Activated CD4-positive, alpha-beta T cell treated with anti-CD3 and anti-CD28 coated beads, Interleukin-2, Interleukin-4, amounts not matched to agents 100 ng/mL and 50 ng/mL, durations not matched to agents 16 hours and 8 hours (primary cell): ENCODE data around the gene MAP3K2.

Source experiments
- DNase-seq: peaks from one replicate; pipeline ENCODE4 v3.0.0-alpha.2; 2020; ENCODE audit warnings: low spot score

Gene MAP3K2

DNA sequence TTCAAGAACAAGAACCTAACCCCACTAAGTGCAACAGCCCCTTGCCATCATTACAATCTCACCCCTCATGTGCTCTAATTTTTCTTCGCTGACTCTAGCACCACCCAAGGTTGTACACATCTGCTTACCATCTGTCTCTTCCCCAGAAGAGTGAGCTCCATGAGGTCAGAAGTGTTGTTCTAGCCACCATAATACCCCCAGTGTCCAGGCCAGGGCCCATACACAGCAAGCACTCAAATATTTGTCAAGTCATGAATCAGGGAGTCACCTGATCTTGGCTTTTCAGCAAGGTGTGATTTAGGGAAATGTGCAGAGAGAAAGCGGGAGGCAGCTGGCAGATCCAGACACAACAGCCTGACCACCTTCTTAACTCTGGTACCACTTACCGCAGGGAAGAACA, 99.5 kb downstream of the MAP3K2 start:
- no peak for DNase-seq

DNA sequence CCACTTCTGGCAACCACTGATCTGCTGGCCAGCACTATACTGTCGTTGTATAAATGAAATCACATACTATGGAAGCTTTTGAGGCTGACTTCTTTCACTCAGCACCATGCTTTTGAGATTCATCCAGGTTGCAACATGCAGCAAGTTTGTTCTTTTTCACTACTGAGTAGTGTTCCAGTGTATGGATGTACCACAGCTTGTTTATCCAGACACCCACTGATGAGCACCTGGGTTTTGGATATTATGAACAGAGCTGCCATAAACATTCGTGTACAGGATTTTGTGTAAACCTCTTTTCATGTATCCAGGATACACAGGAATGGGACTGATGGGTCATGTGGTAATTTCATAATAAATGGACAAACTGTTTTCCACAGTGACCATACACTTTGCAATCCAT, 104.5 kb downstream of the MAP3K2 start:
- no peak for DNase-seq

DNA sequence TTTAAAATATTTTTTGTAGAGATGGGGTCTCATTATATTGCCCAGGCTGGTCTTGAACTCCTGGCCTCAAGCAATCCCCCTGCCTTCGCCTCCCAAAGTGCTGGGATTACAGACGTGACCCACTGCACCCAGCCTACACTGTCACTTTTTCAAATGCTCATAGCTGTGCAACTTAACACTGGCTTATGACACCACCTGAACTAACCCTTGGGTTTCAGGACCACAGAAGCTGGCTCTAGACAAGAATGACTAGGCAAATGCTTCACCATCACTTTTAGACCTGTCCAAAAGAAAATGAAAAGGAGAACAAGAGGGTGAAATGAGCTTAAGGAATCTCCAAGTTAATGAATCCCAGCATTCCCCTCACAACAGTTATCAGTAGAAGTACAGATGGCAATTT, 107.1 kb downstream of the MAP3K2 start:
- DNase-seq, result no peak

DNA sequence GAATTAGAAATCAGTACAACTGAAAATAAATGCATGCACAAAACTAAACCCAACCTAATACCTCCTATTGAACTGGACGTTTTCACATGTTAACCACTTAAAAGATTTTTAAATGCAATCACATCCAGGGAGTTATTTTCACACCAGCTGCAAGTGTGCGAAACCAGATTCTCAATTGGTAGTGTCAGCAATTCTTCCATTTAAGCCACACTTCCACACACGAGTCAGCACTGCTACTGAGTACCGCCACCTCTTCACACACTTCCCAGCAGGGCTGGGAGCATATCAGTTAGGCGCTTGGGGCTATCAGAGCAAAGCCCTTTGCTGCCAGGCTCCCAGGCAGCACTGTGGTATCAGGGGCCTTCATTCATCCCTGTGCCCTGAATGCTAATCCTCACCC, 108.0 kb downstream of the MAP3K2 start:
- no peak for DNase-seq

DNA sequence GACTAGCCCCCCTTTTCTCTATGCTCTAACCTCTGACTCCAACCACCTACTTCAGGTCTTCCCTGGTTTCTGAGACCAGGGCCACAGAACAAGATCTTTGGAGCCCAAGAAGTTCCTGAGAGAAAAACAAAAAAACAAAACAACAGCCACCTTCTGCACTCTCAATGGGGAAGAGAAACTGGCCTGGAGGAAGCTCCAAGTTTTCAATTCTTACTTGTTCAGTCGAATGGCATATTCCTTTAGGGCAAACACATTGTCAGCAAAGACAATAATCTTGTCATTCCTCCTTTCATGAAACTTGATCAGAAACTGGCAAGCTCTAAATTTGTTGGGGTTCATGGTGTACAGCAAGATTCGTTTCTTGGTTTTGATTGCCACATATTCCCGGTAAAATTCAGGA, 108.8 kb downstream of the MAP3K2 start:
- DNase-seq, result no peak

DNA sequence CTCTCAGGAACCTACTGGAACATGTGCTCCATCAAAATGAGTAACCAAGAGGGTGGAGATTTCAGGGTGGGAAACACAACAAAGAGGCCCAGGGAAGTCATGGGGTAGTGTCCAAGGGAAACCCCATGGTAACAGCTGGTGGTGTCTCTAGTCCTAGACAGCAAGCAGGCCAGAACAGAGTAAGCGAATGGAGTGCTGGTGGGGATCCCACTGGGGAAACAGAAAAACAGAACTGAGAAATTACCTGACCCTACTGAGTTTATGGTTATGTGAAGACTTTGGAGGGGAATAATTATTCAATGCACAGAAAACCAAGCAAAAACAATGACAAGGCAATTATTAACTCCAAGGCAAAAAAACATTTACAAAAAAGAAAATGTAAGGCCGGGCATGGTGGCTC, 110.7 kb downstream of the MAP3K2 start:
- DNase-seq, result no peak

DNA sequence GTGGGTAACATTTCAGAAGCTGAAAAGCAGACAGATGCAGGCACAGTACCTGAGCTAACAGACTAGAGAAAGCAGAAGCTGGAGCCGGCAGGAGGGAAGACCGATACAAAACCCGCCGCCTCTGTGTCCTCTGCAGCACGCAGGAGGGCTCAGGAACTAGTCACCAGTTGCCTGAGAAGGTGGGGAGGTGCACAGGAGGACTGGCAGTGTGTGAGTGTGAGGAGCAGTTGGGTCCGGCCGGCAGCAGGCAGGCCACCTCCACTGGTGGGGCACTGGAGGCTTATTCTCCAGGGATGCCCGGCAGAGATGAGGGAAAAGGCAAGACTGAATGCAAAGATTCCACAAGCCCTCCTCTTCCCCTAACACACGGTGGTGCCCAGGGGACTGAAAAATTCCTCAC, 112.0 kb downstream of the MAP3K2 start:
- DNase-seq, result no peak

DNA sequence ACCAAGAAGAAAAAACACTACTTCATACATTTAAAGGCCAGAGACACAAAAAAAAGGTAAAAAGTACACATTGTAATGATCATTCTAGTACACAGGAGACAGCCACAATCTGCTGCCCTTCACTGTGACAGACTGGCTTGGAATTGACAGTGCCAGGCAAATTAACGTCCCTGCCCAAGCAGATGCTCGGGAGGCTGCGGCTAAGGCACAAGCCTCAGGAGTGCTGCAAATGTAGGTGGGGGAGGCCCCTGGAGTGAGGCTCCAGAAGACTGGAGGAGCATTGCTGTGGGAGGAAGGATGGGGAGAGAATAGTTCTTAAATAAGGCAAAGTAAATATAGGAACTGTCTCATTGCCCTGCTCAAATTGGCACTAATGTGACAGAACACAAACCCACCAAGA, 112.4 kb downstream of the MAP3K2 start:
- no peak for DNase-seq

DNA sequence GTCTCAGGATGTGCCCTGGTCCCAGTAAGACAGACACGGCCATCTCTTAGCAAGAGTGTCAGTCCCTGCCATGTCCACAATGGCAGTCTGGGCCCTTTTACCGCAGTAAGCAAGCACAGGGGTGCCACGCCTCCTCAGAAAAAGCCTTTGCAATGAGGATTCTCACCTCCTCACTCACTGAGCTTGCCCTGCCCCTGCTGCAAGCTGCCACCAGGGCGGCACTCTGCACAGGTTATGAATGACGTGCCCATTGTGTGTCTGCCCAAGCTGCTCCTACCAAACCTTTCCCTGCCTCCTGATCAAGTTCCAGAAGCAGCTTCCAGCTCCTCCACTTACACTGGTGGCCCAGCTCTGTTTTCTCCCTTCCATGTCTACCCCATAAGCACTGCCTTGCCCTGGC, 117.1 kb downstream of the MAP3K2 start:
- DNase-seq, result no peak

DNA sequence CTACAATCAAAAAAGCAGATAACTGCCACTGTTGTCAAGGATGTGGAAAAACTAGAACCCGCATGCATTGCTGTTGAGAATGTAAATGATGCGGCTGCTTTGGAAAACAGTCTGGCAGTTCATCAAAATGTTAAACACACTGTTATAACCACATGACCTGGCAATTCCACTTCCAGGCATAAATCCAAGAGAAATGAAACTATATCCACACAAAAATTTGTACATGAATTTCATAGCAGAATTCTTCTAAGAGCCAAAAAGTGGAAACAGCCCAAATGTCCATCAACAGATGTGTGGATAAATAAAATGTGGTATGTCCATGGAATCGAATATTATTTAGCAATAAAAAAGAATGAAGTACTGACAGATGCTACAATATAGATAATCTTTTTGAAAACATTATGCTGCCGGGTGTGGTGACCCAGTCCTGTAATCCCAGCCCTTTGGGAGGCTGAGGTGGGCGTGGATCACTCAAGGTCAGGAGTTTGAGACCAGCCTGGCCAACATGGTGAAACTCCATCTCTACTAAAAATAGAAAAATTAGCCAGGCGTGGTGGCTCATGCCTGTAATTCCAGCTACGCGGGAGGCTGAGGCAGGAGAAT, 125.9 kb downstream of the MAP3K2 start:
- DNase-seq, result no peak

DNA sequence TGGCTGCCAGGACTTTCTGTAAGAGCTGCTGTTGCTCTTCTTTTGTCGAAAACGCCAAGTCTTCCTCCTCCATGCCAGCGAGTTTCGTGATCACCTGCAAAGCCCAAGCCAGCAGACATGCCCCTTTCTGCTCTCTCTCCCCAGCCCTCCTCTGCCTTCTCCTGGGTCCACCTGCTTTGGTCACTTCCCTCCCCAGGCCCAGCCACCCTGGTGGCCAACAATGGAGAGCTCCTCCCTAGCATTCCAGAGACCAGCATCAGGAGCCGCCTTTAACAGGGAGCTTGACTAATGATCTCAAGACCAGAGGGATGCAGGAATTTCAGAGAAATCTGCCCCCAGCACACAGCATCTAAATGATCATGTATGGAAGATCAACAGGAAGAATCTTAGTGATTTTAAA, 128.4 kb downstream of the MAP3K2 start:
- no peak for DNase-seq

DNA sequence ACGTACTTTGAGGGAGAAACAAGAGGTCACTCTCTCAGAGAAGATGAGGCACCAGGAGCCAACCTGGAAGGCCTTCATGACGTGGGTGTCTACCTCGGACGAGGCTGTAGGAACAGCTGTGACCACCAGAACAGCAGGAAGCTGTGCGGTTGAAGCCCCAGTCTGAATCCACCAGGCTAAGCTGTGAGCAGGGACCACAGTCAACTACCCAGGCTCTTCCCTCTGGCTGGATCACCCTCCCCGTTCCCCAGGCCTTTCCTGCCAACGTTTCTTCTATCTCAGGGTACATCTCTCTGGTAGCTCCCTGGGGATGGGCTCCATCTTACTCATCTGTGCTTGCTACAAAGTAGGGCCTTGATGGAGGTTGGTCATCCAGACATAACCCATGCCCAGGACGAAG, 130.9 kb downstream of the MAP3K2 start:
- DNase-seq, result no peak

DNA sequence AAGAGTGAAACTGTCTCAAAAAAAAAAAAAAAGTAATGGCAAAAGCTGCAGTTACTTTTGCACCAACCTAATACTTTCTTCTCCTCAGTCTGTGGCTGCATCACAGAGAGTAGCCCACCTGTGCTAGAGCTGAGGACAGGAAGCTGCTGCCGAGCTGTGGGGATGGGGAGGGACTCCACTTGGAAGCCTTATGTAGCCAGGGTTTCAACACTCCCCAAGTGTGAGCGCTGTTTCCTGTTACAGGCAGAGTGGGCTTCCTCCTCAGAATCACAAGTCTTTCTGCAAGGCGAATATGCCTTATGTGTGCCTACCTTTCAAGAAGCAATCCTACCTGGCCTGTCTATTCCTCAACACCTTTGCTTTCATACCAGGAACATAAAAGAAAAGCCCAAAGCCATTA, 131.4 kb downstream of the MAP3K2 start:
- DNase-seq, result no peak

DNA sequence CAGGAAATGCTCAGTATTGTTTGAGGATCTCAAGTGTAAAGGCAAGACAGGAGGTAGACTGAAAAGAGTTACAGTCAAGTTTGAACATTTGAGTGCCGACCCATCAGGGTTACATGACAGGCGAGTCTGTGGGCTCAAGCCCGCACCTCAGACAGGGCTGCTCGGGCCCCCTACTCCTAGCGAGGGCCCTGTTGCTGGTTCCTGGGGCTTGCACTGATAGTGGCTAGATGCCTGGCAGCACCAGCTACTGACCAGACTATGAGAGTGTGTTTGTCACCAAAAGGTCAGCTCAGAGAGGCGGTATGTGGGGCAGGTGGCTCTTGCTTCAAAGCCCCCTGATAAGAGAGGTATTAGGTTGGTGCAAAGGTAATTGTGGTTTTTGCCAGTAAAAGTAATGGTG, 132.1 kb downstream of the MAP3K2 start:
- DNase-seq, result no peak

DNA sequence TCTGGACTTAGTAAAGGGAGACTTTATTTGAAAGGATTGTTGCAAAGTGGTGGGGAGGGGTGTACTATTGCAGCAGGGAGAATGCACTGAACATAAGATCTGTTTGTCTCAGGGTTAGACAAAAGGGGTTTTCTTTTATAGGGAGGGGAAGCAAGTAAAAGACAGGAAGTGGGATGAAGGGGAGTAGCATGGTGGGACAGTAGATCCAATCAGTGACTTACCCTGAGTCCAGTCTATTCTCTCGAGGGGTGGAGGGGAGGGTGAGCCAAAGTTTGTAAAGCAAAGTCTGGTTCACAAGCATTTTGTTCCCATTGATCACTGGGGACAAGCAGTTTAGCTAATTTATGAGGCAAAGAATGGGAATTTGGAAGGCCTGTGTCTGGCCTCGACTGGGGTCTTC, 132.6 kb downstream of the MAP3K2 start:
- no peak for DNase-seq

DNA sequence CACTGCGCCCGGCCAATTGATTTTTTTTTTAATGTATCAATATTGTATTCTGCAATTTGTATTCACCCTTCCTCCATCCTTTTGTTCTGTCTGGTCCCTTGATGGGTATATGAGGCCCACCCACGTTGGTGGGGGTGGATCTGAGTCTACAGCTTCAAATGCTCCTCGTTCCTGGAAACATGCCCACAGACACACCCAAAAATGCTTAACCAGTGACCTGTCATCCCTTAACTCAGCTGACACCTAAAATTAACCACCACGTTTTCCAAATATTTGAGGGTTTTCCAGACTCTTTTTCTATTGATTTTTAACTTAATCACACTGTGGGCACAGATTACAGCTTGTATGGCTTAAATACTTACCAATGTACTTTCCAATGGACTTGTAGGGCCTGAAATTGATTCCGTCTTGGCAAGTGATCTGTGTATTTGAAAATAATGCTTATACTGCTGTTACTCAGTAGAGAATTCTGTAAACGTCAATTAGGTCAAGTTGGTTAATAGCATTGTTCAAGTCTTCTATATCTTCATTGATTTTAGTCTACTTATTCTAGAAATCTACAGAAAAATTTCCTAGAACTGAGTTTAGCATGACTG, 133.3 kb downstream of the MAP3K2 start:
- DNase-seq, result no peak
